Sigmoid colon (tissue), 4 donors: Measurements from ENCODE around the gene MAPK12.

Experiments
- CTCF ChIP-seq, 4 experiments: fragments of 450-650 bp in 3 of 4; fragments of 200-600 bp in 1 of 4; IDR thresholded peaks; one replicate each; pipeline ENCODE4 v1.5.1; 2016 to 2019; ENCODE audit warnings: antibody characterized with exemption in 4 of 4, mild to moderate bottlenecking in 3 of 4, moderate library complexity in 2 of 4
- POLR2AphosphoS5 ChIP-seq, 4 donors: sonication (generic); formaldehyde crosslinking; IDR thresholded peaks; one replicate each; pipeline ENCODE4 v1.6.1; 2017; ENCODE audit warnings: antibody characterized with exemption in 4 of 4

- TF ChIP-seq CTCF (IDR thresholded peaks at IDR 0.05), result no peak
- no peak for TF ChIP-seq POLR2AphosphoS5 (IDR thresholded peaks at IDR 0.05)
These were observed 13.9 kb upstream of the MAPK12 start for GRCh38 chr22:50275181-50276055.
